PC-9 (cell line): ENCODE measurements around the gene RELCH. TPM values are rescaled to one million over a fixed set of nuclear protein-coding genes. Genes with fewer than 3 reads are reported as not detected.

Experiments
- BruUV-seq: library from RNA; stranded (reverse); fragments of 400-500 nt; replicated peaks from 2 replicates; lab custom pipeline; 2021; lab: Mats Ljungman, UMichigan
- CTCF ChIA-PET: fragments of 300-600 bp; sonication (Branson Sonifier 250); formaldehyde crosslinking; loops from one replicate; lab custom pipeline; 2022; ENCODE audit warnings: antibody characterized with exemption; lab: Charles Lee
- POLR2A ChIA-PET: fragments of 300-600 bp; sonication (Branson Sonifier 250); formaldehyde crosslinking; loops from one replicate; lab custom pipeline; 2022; ENCODE audit warnings: antibody characterized with exemption; ENCODE audit not compliant: unreplicated experiment; lab: Charles Lee
- DNase-seq, 2 experiments: peaks; one replicate each; pipeline versions ENCODE4 v3.0.0 to v3.0.0-alpha.2; 2015 to 2022; ENCODE audit warnings: mixed read lengths in 1 of 2
- H2AFZ ChIP-seq: fragments of 200-600 bp; sonication (generic); 2 replicates; pipeline ENCODE4 v1.8.1; 2017; ENCODE audit warnings: antibody characterized with exemption
- H3F3A ChIP-seq: fragments of 200-600 bp; sonication (generic); 2 replicates; pipeline ENCODE4 v1.8.1; 2017; ENCODE audit warnings: antibody characterized with exemption, mild to moderate bottlenecking, low read depth; ENCODE audit not compliant: insufficient read depth
- H3K27ac ChIP-seq: fragments of 200-600 bp; sonication (generic); 2 replicates; pipeline ENCODE4 v1.6.1; 2016; ENCODE audit warnings: mixed run types
- H3K27me3 ChIP-seq: fragments of 200-600 bp; sonication (generic); 2 replicates; pipeline ENCODE4 v1.6.1; 2016; ENCODE audit warnings: low read depth, mixed run types; ENCODE audit not compliant: insufficient read depth
- H3K36me3 ChIP-seq: fragments of 200-600 bp; sonication (generic); 2 replicates; pipeline ENCODE4 v1.6.1; 2016; ENCODE audit warnings: low read depth, mixed run types
- H3K4me1 ChIP-seq: fragments of 200-600 bp; sonication (generic); replicated peaks from 2 replicates; pipeline ENCODE4 v1.6.1; 2016; ENCODE audit warnings: mixed run types; ENCODE audit not compliant: insufficient read depth
- H3K4me2 ChIP-seq: fragments of 200-600 bp; sonication (generic); 2 replicates; pipeline ENCODE4 v1.6.1; 2017; ENCODE audit warnings: mixed run types
- H3K4me3 ChIP-seq: fragments of 200-600 bp; sonication (generic); 2 replicates; pipeline ENCODE4 v1.6.1; 2016; ENCODE audit warnings: mixed run types
- H3K79me2 ChIP-seq: fragments of 200-600 bp; sonication (generic); 2 replicates; pipeline ENCODE4 v1.6.1; 2017; ENCODE audit warnings: low read depth, mixed run types
- H3K9me2 ChIP-seq: fragments of 200-600 bp; sonication (generic); 2 replicates; pipeline ENCODE4 v1.8.1; 2017; ENCODE audit warnings: mild to moderate bottlenecking; ENCODE audit not compliant: insufficient read depth
- H3K9me3 ChIP-seq: fragments of 200-600 bp; sonication (generic); 2 replicates; pipeline ENCODE4 v1.8.1; 2016; ENCODE audit warnings: low read depth; ENCODE audit not compliant: insufficient read depth
- H4K20me1 ChIP-seq: fragments of 200-600 bp; sonication (generic); 2 replicates; pipeline ENCODE4 v1.8.1; 2017; ENCODE audit not compliant: insufficient read depth
- EZH2 ChIP-seq: fragments of 200-600 bp; sonication (generic); IDR thresholded peaks from 2 replicates; pipeline ENCODE4 v1.8.0; 2017; ENCODE audit warnings: antibody characterized with exemption, low read depth
- intact Hi-C: fragments of 100-400 bp; cut with micrococcal nuclease; formaldehyde crosslinking; loops from one replicate; pipeline ENCODE4 v1.10.0; 2022; ENCODE audit not compliant: unreplicated experiment
- total RNA-seq: library from RNA; stranded (reverse); gene quantifications from 2 replicates; pipeline ENCODE4 v1.2.3, GENCODE V29; 2021
- TF ChIP-seq, protein P1 (sequence below): fragments of 200-600 bp; sonication (generic); conservative IDR thresholded peaks from 2 replicates; pipeline ENCODE4 v1.6.1; 2017; ENCODE audit warnings: mixed run types, antibody characterized with exemption, mild to moderate bottlenecking, moderate library complexity

The RELCH gene
- total RNA-seq, 1 experiment from 2014 or later, result 20.1 TPM

DNA sequence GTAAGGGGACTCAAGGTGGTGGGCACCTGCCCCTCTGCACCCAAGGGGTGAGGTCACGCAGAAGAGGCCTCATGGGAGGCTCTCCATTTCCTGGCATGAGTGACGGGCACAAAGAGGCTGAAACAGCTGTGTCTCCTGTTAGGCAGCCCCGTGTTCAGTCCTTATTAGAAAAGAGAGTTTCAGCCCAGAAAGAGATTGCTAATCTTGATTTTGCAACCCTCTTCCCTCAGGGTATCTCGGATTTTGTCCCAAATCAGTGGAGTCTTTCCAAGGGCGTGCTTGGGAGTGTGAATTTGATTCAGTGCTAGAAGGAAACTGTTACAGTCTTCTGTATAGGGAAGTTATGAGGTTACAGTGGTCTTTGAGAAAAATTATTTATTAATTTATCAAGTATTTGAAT is 148.4 kb downstream of the RELCH start:
- Histone ChIP-seq H3K9me2 (no peaks in the 10 kb centered on the region), H4K20me1 (no peaks in the 10 kb centered on the region), H3K79me2 (no peaks in the 10 kb centered on the region), H3K4me2 (no peak overlapping the region), H3K9me3 (no peaks in the 10 kb centered on the region), H3K4me3 (no peak overlapping the region), H3K4me1 (peaks cover 17% of the 10 kb centered on the region), H3K36me3 (no peaks in the 10 kb centered on the region), H3K27me3 (no peaks in the 10 kb centered on the region), H2AFZ (no peak overlapping the region), H3K27ac (no peak overlapping the region), H3F3A (peaks cover 9% of the 10 kb centered on the region; the same call in 1 of the 2 replicates)
- ChIA-PET POLR2A (no interaction called here), CTCF (no interaction called here)
- BruUV-seq, result no TSS peak
- TF ChIP-seq, protein P1, sequence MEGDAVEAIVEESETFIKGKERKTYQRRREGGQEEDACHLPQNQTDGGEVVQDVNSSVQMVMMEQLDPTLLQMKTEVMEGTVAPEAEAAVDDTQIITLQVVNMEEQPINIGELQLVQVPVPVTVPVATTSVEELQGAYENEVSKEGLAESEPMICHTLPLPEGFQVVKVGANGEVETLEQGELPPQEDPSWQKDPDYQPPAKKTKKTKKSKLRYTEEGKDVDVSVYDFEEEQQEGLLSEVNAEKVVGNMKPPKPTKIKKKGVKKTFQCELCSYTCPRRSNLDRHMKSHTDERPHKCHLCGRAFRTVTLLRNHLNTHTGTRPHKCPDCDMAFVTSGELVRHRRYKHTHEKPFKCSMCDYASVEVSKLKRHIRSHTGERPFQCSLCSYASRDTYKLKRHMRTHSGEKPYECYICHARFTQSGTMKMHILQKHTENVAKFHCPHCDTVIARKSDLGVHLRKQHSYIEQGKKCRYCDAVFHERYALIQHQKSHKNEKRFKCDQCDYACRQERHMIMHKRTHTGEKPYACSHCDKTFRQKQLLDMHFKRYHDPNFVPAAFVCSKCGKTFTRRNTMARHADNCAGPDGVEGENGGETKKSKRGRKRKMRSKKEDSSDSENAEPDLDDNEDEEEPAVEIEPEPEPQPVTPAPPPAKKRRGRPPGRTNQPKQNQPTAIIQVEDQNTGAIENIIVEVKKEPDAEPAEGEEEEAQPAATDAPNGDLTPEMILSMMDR, result no peak
- no peak for TF ChIP-seq EZH2
- no peak for DNase-seq
- intact Hi-C loops, result no loop called here

DNA sequence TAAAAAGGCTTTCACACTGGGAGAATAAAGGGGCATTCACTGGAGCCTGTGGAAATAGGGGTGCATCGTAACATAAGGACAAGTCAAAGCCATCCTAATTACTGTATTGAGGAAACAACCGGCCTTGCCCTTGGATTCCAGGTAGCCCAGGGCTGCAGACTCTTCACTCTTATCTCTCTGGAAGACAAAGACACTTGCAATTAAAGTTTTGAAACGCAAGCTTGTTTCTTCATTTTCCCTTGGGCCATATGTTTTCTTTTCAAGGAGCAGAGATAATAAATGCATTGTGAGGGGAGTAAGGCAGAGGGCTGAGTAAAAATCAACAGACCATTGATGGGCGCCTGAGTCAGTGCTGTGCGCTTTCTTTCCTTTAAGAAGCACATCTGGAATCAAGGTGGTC is 149.6 kb downstream of the RELCH start:
- H4K20me1 ChIP-seq, result no peaks in the 10 kb centered on the region
- BruUV-seq, result no TSS peak
- ChIA-PET POLR2A (no interaction called here), CTCF (no interaction called here)
- no peaks in the 10 kb centered on the region for H3K79me2 ChIP-seq
- intact Hi-C loops, result no loop called here
- no peaks in the 10 kb centered on the region for H3K9me3 ChIP-seq
- no peak overlapping the region for H3K4me2 ChIP-seq
- no peak overlapping the region for H3K27ac ChIP-seq
- H3K4me1 ChIP-seq, result peaks cover 17% of the 10 kb centered on the region
- H3K36me3 ChIP-seq, result no peaks in the 10 kb centered on the region
- no peak for DNase-seq
- TF ChIP-seq, protein P1, result no peak
- no peak for TF ChIP-seq EZH2
- no peaks in the 10 kb centered on the region for H3K27me3 ChIP-seq
- H3F3A ChIP-seq, result peaks cover 9% of the 10 kb centered on the region; the same call in 1 of the 2 replicates
- H3K9me2 ChIP-seq, result no peaks in the 10 kb centered on the region
- no peak overlapping the region for H2AFZ ChIP-seq
- H3K4me3 ChIP-seq, result no peak overlapping the region

DNA sequence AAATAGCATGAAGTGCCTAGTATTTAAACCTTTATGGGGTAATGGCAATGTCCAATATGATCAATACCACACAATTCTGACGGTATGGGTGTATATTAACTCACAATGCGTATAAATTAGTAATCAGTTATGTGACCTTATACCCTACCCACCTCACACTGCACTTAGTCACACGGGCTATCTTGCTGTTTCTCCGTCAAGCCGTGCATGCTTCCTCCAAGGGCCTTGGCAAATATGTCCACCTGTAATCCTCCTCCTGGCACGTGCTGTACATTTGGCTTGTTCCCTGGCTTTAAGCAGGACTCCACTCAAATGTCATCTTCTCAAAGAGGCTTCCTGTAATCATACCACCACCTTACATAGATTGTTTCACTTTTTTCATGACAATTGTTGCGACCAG is 150.3 kb downstream of the RELCH start:
- Histone ChIP-seq H3K27ac (no peak overlapping the region), H3K9me2 (no peaks in the 10 kb centered on the region), H3K79me2 (no peaks in the 10 kb centered on the region), H3K36me3 (no peaks in the 10 kb centered on the region), H3K27me3 (no peaks in the 10 kb centered on the region), H3F3A (peaks cover 9% of the 10 kb centered on the region; the same call in 1 of the 2 replicates), H3K4me3 (no peak overlapping the region), H3K4me2 (no peak overlapping the region), H4K20me1 (no peaks in the 10 kb centered on the region), H2AFZ (no peak overlapping the region), H3K4me1 (peaks cover 17% of the 10 kb centered on the region), H3K9me3 (no peaks in the 10 kb centered on the region)
- TF ChIP-seq EZH2, result no peak
- TF ChIP-seq, protein P1, result no peak
- ChIA-PET CTCF (no interaction called here), POLR2A (no interaction called here)
- intact Hi-C loops, result no loop called here
- BruUV-seq, result no TSS peak
- no peak for DNase-seq
